ENCODE data around the gene ACER2. TPM values are rescaled to one million over a fixed set of nuclear protein-coding genes. Genes with fewer than 3 reads are reported as not detected.
A peak's percentile ranks its signal among the peaks of the same experiment; 100 is the strongest.

ACER2 gene
- polyA plus RNA-seq, 4 donors: 6.7 to 25.8 (median 11.5) TPM

DNA sequence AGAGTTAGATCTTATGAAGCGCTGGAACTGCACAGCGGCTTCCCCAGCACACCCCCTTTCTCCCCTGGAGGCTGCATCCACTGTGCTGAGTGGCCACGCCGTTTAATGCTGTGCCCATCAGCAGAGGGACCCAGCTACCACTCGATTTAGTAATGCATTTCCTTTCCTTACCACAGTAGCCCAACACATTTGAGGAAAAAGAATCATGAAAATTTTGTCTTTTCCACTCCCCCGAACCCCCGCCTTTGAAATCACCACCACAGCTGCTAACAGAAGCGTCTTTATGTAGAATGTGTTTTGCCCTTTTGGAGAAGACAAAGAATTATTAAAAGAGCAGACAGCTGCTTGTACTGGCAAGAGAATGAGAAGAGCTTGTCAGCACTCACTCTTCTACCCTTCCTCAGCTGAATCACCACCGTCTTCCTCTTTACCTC, 73.2 kb downstream of the ACER2 start:
- no peak for DNase-seq (ENCODE audit: low read depth in 4 of 4, low spot score in 3 of 4)

DNA sequence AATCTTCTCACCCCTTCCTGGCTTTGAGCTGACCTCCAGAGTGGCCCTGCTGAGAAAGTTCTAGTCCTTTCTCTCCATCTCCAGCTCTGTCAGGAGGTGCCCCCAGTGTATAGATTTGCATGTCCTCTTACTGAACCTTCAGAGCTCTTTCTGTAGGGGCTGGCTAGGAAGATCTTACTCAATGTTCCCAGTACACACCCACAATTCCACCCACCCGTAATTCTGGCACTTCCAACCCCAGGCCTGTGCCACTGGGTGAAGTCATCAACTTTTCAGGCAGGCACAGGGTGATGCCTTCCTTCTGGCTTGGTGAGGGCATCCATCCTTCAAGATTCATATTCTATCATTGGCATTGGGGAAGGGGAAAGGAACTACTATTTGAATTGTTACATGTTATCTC, 75.9 kb downstream of the ACER2 start:
- DNase-seq (ENCODE audit: low read depth in 4 of 4, low spot score in 3 of 4): no peak

DNA sequence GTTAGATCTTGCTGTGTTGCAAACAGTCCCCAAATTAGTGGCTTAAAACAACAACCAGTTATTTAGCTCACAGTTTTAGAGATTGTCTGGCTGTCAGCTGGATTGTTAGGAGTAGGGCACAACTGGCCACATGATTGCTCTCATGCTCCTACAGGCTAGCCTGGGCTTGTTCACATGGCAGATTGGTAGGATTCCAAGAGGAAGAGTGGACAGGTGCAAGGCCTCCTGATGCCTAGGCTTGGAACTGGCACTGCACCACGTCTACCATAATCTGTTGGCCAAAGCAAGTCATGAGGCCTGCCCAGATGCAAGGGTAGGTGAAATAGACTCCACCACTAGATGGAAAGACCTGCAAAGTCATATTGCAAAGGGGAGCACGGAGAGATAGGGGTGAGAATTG, 76.4 kb downstream of the ACER2 start:
- DNase-seq (ENCODE audit: low read depth in 4 of 4, low spot score in 3 of 4): no peak

DNA sequence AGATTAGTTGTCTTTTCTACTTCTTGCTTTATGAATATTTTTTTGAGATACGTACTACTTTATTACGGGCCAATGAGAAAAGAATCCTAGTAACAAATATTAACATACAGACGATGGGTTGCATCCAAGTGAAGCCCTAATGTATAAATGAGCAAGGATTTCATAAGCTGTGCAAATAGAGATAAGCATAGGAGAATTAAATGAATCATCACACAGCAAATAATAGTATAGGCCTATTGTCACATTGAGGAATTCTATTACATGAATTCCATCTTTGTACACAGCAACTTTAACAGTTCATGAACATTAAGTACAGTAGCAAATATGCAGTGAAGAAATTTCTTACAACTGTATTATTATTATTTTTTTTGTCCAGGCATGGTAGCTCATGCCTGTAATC, 78.0 kb downstream of the ACER2 start:
- no peak for DNase-seq (ENCODE audit: low read depth in 4 of 4, low spot score in 3 of 4)

DNA sequence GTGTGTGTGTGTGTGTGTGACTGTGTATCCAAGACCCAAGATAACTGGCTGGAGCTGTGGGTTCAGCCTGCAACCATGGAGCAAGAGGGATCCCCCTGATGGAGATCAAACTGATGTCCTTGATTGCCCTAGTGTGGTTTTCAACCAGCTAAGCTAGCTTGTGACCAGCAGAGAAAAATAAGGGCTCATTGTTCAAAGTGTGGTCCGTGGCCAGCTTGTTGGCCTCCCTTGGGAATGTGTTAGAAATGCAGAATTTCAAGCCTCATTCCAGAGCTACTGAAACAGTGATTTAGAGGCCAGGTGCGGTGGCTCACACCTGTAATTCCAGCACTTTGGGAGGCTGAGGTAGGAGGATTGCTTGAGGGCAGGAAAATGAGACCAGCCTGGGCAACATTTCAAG, 79.9 kb downstream of the ACER2 start:
- DNase-seq (ENCODE audit: low read depth in 4 of 4, low spot score in 3 of 4): no peak

DNA sequence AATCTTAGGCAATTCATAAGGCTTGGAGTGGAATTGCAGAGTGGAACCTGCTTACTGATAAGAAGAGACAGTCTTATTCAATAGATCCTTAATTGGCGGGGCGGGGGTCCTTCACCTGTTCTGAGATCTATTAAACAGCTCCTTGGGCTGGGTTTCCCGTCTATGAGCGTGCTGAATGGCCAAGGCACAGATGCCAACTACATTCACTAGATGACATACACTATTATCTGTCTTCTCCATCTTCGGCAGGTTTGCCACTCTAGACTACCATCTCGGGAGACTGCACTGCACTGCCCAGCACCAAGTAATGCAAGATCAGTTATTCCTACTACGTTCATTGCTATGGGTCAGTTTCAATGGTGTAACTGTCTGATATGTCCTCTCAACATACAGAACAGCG, 81.5 kb downstream of the ACER2 start:
- DNase-seq (ENCODE audit: low read depth in 4 of 4, low spot score in 3 of 4): no peak

DNA sequence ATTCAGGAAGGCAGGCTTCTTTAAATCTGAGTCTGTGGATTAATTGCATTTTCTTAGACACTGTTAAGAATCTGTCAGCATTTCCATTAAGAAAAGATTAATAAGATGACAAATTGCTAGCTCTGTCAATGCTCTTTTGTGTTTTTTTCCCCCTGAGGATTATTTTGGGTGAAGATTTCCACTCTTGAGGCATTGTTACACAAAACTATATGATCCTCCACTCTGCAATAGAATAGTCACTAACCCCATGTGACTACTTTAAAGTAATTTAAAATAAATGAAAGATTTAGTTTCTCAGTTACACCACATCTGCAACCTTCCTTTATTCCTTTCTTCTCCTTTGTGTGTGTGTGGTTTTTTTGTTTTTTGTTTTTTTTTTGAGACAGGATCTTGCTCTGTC, 82.0 kb downstream of the ACER2 start:
- DNase-seq (ENCODE audit: low read depth in 4 of 4, low spot score in 3 of 4): no peak

DNA sequence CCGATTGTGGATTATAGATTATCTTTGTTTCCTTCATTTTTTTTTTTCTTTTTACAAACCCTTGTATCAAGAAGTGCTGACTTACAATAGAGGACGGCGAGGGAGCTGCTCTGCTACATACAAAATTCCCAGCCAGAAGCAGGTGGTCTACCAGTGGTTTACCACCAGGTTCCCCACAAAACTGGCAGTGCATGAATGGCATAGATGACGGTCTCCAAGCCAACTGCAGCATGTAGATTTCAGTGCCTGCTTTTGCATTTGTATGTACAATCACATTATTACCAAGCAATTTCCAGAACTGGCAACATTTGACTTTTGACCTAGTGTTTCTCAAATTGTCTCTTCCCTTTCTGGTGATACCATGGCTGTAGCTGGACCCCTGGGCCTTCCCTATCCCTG, 84.0 kb downstream of the ACER2 start:
- DNase-seq (ENCODE audit: low read depth in 4 of 4, low spot score in 3 of 4): no peak

DNA sequence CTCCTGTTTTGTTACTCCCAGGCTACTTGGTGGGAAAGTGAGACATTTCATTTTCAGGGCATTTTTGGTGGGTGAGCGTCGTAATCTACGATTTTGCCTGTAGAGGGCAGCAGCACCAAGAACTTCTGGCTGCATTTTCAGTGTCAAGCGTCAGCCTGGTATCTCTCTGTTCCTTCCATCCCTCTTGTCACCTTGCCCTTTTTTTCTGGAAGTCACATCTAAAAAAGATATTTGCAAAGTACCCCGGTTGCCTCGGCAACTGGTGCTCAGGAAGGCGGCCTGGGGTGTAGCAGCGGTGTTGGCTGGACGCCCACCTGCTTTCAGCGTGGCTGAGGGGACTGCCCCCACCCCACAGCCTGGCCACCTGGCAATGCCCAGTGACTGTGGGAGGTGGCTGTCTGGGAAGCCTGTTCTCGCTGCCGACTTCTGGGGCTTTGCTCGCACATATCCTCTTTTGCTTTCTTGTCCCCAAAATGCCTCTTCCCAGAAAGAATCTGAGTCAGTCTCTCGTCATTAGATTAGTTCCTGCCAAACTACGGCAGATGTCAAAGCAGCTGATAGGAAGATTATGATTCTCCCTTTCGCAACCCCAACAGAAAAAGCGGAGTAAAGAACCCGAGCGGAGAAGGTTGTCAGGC, 84.5 kb downstream of the ACER2 start:
- DNase-seq (ENCODE audit: low read depth in 4 of 4, low spot score in 3 of 4): peak; percentile 33 to 55 (median 46)

DNA sequence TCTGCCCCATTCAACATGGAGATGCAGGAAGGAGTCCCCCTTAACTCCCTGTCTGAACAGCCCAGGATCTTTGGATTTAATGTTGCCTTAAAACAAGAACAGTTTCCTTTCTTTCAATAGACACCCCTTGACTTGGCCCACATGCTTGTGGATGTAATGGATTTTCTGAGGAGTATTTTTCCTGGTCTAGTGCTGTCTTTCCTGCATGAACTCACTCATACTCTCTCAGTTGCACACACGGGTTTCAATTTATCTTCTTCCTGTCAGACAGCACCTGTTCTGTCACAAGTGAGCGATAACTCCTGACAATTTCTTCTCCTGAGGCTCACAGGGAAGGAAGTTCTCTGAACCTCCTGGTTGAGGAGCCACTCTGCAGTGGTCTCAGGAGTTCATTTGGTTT, 85.1 kb downstream of the ACER2 start:
- DNase-seq (ENCODE audit: low read depth in 4 of 4, low spot score in 3 of 4): no peak

DNA sequence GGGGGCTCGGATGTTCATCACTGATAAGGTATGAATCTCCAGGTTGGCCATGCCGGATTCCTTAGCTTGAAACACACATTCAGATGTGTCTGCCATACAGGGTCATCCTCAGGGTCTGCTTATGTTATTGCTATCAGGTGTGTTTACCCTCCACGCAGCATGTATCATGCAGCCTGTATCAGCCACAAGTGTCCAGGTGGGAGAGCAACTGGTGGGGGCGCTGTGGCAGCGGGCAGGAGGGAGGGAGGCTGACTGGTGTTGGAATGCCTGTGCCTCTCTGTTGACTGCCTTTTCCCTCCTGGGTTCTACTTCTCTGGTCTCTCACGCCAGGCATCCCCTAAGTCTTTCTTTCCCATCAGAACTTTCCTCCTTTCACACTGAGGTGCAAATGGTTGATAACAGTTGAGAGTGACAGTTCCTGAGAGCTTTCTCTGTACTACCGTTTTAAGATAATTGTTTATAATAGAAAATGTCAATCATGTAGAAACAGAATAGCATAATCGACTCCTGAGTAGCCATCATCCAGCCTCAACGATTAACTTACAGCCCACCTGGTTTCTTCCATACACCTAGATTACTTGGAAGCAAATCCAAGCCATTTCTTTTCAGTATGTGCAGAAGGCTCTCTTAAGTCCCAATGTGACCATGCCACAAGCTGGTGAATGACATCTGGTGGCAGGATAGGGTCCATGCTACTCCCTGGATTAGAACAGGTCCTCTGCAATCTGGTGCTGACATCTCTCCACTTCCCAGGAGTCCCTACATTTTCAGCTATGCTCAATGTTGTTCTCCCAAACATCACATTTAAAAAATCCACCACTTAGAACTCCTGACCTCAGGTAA, 86.6 kb downstream of the ACER2 start:
- no peak for DNase-seq (ENCODE audit: low read depth in 4 of 4, low spot score in 3 of 4)

DNA sequence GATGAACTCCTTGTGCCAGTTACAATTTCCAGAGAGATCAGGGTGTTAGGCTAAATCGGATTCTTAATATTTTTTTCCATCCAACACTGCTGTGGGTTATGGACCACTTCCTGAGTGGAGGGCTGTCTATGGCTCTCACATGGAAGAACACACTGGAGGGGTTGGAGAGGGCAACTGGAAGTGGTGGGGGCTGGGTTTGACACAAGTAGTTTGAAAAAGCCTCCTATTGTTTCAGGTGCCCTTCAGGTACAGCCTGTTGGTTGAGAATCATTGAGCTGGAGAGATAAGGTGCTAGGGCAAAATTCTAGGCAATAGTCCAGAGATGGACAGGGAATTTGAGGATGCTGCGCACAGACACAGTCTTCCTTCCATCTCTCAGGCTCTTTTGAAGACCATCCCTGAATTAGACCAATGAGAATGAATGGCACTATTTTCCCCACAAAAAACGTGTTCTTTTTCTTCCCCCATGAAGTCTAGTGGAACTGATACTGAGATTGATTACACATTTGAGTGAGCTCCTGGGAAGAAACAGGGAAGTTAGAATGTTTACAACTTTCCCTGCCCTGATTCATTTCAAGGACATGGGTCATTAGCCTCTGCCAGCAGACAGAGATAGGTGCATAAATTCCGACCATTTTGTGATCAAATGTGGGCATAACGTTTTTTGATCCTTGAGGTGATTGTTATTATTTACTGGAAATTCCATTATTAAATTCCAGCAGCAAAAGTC, 87.7 kb downstream of the ACER2 start:
- DNase-seq (ENCODE audit: low read depth in 4 of 4, low spot score in 3 of 4): no peak

DNA sequence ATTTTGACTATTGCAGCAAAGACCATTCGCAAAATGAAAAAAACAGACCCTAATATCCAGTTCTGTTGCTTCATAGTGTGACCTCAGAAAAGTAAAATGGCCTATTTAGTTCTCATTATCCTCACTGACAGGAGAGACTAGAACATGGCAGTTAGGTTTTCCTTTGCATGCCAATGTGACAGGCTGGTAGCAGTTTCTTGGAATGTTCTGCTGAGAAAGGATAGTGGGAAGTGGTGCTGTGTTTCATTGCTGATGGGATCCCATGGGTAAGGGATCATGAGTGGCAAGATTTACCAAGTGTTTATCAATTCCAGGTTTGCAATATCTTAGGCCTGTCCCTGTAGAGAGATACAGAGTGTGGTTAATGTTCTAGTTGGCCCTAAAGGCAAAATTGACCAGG, 88.5 kb downstream of the ACER2 start:
- DNase-seq (ENCODE audit: low read depth in 4 of 4, low spot score in 3 of 4): no peak

DNA sequence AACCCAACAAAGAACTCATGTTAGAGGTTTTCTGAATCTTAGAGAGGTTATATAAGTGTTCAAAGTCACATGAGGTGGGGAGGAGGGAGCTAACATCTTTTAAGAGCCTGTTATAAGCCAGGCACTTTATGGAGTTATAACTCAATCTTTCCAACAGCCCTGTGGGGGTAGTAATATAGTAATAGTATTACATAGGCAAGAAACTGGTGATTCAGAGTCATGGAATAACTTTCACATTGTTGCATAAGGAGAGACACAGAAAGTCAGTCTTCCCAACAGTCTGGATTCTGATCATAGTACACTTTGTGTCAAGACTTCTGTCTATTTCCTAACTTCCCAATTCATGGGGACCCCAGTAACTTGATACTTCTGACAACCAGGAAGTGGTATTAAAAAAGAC, 89.2 kb downstream of the ACER2 start:
- no peak for DNase-seq (ENCODE audit: low read depth in 4 of 4, low spot score in 3 of 4)

Other genes with a start within 250 kb of the ACER2 start
- gene DENND4C, start 178.3 kb upstream of the ACER2 start, polyA plus RNA-seq (ENCODE audit: insufficient read length in 4 of 4): 10 to 100 TPM; 40.4 to 51.0 (median 47.9) TPM
- gene RPS6, start 28.8 kb upstream of the ACER2 start, polyA plus RNA-seq (ENCODE audit: insufficient read length in 4 of 4): 1,000 to 10,000 TPM; 2,784 to 3,279 (median 2,900) TPM

Measured in right renal pelvis (tissue), 4 donors.